Hematopoietic multipotent progenitor cell treated with erythropoietin and hydrocortisone succinate and interleukin-3 and kit ligand, for 4 days (in vitro differentiated cells): ENCODE results near the gene MAN1A1.
A peak's percentile ranks its signal among the peaks of the same experiment; 100 is the strongest.

ENCODE experiments used
- DNase-seq: peaks from one replicate; pipeline ENCODE4 v3.0.0-alpha.2; 2015

The MAN1A1 gene

GRCh38 chr6:119264854-119265397 is 84.6 kb downstream of the MAN1A1 start:
- DNase-seq: no peak

- no peak for DNase-seq
Measured at GRCh38 chr6:119262612-119263011, 86.9 kb downstream of the MAN1A1 start.

GRCh38 chr6:119261944-119262284 is 87.6 kb downstream of the MAN1A1 start:
- DNase-seq: no peak

DNA sequence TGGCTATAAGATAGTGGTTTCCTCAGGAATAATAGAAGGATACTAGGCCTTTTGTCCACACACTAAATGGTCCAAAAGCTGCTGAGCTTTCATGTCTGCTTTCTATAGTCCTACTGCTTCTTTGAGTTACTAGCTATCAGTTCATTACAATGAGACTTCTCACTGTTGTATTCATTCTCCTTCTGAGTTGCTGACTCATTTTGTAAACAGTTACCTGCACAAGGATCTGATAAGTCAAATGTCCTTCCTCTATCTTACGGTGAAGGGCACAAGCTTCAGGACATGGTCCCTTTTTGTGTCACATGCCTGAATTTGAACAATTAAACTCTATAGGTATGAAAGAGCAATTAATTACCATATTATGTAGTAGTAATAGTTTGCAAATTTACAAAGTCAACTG is 90.5 kb downstream of the MAN1A1 start:
- no peak for DNase-seq

DNA sequence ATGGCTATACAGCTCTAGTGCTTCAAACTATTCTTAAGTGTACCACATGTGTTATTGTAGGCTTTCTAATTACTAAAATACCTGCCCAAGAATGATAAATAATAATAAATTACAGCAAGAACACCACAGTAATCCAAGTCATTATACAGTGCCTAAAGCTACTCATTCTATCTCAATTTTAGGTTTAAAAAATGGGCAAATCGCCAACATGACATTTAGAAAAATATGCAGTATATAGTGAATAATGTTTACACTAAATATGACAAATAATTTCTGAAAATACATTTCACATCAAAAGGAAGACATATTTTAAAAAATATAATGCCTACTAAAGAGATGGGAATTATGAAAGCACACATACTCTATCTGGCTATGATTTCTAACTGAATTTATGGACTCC is 91.8 kb downstream of the MAN1A1 start:
- DNase-seq: no peak

DNA sequence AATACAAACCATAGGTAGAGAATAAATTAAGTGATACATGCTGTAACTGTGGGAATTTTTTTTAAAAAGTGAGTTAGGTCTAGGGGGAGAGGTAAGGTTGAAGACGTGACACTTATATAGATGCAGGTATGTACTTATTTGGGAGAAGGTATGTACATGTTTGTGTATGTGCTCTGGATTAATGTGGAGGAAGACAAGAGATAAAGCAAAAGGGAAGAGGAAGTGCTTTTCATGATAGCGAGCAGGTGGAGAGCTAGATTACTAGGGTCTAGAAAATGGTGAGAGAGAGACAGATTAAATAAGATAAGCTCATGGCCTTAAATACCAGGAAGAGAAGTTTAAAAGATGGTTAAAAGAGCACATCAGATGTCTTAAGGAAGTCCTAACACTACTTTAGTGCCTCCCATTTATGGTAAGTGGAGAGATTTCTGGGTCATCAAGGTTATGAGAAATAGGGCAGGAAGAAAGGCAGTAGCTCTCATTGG is 92.5 kb downstream of the MAN1A1 start:
- peak; percentile 68 for DNase-seq

DNA sequence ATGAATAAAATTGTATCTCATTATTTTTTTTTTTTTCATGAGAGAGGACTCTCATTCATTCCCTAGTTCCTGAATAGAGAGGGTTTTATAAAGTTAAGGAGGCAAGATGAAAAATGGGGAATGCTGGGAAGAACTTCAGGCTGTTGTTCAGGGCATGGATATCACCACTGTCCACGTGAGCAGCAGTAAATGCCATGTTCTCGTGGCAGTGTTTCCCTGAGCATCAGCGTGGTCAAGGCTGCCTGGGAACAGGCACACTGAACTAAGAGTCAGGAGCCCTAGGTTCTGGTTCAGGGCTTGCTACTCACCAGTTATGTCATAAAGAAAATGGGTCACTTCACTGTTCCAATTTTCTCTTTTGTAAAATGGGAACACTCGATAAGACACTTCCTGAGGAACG is 93.2 kb downstream of the MAN1A1 start:
- DNase-seq: no peak

DNA sequence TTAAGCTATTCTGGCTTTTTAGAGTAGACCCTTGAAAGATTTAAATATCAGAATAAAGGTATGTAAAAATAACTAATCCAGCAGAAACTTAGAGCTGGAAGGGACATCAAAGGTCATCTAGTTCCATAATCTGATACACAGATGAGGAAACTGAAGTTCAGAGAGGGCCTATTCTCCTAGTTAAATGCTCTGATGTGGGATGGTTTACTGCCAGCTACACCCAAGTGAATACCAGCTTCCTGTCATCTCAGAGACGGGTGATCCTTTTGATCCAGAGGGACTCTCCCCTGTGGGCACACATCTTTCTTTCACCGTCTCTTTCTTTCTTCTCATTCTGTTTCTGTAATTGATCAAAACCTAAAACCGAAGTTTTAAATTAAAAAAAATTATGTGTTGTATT is 94.1 kb downstream of the MAN1A1 start:
- no peak for DNase-seq

DNA sequence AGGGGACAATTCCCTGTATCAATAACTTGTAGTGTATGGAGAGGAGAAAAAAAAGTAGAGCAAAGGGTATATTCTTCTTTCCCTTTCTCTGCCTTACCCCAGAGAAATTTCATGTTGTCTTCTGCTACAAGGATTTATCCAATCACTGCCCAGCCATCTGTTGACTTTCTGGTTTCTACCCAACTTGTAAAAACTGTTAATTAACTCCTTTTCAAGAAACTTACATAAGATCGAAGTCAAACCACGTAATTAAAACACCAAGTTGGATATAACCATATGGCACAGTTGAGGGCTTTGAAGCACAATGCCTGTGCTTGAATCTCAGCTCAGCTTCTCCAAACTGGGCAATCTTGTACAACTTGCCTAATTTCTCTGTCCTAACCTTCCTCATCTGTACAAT is 99.5 kb downstream of the MAN1A1 start:
- DNase-seq: peak; percentile 21

DNA sequence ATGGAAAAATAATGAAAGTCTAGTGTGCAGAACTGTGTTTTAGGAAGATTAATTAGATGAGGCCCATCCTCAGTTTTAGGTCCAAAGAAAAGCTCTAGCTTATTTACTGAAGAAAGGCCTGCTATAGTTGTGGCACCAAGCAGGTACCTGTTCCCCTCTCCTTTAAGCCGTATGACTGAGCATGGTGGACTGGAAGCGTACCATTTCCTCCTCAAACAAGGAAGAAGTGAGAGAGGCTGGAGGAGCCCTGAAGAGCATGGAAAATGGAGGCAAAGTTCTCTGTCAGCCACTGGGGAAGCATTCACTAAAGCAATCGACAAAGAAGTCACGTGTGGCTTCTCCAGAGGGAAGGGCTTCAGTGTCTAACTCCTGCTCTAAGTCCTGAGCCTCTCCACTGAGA is 100.2 kb downstream of the MAN1A1 start:
- no peak for DNase-seq

DNA sequence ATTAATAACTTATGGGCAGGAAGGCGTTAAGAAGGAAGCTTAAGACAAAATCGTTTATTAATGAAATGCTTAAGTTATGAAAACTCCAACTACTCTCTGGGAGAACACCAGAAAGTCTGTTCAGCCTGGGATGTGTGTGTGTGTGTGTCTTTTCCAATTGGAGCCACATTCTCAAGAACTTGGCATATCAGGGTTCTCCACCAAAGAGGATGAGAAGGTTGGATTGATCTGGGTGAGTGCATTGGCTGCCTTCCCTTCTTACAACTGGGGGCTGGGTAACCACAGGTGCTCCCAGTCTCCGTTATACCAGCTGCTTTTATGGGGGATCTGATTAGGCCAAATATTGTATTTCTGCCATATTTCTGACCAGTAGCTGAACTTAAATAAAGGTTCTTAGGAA is 102.1 kb downstream of the MAN1A1 start:
- no peak for DNase-seq

DNA sequence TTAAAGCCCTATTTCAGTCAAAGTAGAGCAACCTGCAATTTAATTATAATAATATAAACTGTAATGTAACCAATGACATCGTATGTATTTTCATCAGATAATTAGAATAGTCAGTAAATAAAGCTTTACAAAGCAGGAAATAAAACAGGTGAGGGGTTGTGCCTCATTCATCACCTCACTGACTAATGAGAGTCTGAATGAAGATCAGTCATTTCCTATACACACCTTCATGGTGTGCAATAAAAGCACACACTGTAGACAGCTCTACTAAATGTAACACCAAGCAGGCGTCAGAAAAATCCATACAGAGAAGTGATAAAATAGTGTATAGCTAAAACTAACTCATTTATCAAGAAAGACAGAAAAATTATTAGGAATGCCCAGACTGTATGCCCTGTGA is 105.9 kb downstream of the MAN1A1 start:
- DNase-seq: no peak

DNA sequence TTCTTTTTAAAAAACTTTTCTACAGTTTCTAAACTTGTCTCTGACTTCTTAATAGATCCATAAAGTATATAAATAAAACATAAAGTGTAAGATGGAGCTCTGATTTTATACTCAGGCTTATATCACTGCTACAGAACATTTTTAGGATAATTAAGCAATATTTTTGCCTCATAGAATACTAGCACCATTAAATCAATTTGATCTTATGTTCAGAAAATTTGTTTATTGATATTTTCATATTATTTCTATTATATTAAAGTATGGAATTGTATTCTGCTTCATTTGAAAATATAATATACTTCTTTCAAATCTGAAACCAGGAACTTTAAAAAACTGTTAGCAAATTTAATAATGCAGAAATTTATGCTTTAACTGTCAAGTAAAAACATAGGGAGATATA is 106.5 kb downstream of the MAN1A1 start:
- DNase-seq: no peak

- DNase-seq: no peak
Measured at GRCh38 chr6:119241540-119242309, 107.8 kb downstream of the MAN1A1 start.

DNA sequence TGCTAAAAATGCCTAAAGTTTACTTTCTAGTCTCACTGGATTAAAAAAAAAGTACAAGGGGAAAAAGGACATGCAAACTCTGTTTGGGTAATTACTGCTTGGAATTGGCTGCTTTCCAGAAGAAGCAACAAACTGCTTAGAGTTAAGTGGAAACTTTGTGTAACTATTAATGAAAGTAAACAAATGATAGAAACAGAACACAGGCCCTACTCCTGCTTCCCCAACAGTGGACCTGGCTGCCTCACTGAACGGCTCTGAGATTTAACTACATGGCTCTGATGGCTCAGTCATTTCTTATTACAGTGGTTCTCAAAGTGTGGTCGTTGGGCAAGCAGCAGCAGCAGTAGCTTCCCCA is 108.5 kb downstream of the MAN1A1 start:
- DNase-seq: peak; percentile 34

DNA sequence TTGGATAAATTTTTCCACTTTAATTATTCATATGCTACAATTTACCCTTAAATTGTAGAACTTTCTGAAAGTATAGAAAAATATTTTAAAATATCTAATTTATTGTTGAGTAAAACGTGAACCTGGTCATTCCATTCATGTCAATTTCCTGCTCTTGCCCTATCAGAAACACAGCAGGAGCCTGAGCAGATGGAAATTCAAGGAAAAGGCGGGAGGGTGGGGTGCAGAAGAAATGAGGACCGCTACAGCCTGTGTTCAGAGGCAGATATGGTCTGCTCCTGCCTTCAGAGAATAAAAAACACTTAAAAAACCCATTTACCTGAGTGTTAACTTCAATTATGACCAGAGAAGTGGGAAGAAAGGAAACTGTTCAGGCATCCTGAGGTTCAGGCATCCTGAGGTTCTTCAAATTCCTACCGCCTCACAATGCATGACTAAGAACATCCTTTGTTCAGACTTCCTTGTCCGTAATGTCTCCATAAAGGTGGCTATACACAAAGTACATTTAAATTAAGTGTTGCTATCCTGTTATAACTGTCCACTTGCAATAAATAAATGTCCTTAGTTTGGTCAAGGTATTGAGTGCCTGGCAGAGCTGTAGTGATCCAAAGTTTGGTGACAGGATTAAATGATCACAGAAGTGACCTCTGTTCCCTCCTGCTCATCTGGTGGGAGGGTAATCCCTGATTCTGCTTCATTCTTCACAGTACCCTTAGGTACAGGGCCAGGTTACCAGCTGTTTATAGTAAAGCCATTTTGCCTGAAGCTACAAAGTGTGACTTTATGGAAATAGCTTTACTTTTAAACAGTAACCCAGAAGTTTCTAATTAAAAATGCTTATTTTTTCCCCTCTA is 109.1 kb downstream of the MAN1A1 start:
- no peak for DNase-seq

DNA sequence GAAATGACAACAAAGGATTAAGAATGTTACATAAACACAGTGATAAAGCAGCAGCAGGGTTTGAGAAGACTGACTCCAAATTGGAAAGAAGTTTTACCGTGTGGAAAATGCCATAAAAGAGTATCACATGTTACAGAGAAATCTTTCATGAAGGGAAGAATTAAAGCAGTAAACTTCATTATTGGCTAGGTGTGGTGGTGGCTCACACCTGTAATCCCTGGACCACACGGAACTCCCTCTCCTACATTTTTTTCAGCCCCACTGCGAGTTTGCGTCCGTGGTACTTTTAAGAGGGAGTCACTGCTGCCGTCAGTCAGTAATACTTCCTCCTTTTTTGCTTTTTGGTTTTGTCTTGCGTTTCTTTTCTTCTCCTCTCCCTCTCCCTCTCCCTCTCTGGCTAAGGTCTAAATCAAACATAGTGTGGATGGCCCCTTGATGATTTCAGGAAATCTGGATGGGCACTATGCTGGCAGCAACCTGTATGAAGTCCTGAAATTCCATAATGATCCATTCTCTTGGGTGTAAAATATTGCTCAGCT is 112.3 kb downstream of the MAN1A1 start:
- peak; percentile 22 for DNase-seq

GRCh38 chr6:119234941-119235340 is 114.6 kb downstream of the MAN1A1 start:
- DNase-seq: no peak

DNA sequence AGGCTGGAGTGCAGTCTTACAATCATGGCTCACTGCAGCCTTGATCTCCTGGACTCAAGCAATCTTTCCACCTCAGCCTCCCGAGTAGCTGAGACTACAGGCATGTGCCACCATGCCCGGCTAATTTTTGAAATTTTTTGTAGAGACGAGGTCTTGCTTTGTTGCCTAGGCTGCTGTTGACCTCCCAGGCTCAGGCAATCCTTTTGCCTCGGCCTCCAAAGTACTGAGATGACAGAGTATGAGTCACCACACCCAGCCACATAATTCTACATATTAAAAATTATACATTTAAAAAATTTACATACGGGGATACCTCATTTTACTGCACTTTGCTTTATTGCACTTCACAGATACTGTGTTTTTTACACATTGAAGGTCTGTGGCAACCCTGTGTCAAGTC is 115.1 kb downstream of the MAN1A1 start:
- no peak for DNase-seq

GRCh38 chr6:119233312-119233984 is 116.1 kb downstream of the MAN1A1 start:
- no peak for DNase-seq

- DNase-seq: no peak
Measured at GRCh38 chr6:119231394-119231793, 118.2 kb downstream of the MAN1A1 start.

DNA sequence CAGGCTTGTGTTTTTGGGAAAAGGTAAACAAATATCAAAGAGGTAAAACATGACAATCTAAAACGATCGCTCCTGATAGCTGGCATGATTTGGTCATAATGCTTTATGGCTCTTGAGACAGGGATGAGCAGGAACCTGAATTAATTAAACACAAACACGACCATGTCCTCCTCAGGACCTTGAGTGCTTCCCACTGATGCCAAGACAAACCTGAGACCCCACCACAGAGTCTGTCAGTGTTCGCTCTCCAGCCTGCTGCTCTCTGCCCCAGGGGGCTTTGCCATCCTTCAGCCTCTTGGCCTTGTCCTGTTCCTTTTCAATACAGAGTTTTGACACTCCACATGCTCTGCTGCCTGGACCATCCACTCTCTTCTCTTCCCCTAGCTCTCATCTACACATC is 119.4 kb downstream of the MAN1A1 start:
- no peak for DNase-seq

DNA sequence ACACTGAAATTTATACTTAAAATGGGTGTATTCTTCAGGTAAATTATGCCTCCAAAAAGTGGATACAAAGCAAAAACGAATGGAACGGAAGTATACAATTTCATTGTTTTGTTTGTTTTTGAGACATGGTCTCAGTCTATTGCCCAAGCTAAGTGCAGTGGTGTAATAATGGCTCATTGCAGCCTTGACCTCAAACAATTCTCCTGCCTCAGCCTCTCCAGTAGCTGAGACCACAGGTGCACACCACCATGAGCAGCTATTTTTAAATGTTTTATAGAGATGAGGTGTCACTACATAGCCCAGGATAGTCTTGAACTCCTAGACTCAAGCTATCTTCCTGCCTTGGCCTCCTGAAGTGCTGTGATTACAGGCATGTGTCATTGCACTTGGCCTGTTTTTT is 122.2 kb downstream of the MAN1A1 start:
- DNase-seq: no peak
